WTC11 (cell line): ENCODE results near the gene GABRB2. TPM values are rescaled to one million over a fixed set of nuclear protein-coding genes. Genes with fewer than 3 reads are reported as not detected.

Experiments
- ATAC-seq: fragments of 200-7000 bp; cut with Tn5 transposase; 2 replicates; pipeline ENCODE4 v1.10.0; 2021; ENCODE audit warnings: mild to moderate bottlenecking, moderate library complexity
- CTCF ChIA-PET: fragments of 300-600 bp; sonication (Branson Sonifier 250); formaldehyde crosslinking; loops from one replicate; lab custom pipeline; 2021; ENCODE audit warnings: antibody characterized with exemption; lab: Charles Lee
- POLR2A ChIA-PET: fragments of 350-600 bp; sonication (Branson Sonifier 250); formaldehyde crosslinking; loops from one replicate; lab custom pipeline; 2021; ENCODE audit warnings: antibody characterized with exemption; lab: Charles Lee
- DNase-seq: peaks from one replicate; pipeline ENCODE4 v3.0.0; 2021; ENCODE audit warnings: low spot score
- H3K27ac Mint-ChIP-seq: 2 replicates; pipeline ENCODE4 v1.8.0; 2021; ENCODE audit warnings: mixed read lengths
- H3K27me3 Mint-ChIP-seq: 2 replicates; pipeline ENCODE4 v1.8.0; 2021; ENCODE audit warnings: low read depth, mild to moderate bottlenecking, moderate library complexity, mixed read lengths
- H3K36me3 Mint-ChIP-seq: 2 replicates; pipeline ENCODE4 v1.8.0; 2021; ENCODE audit warnings: mixed read lengths
- H3K4me1 Mint-ChIP-seq: 2 replicates; pipeline ENCODE4 v1.8.0; 2022; ENCODE audit warnings: mixed read lengths
- H3K4me3 Mint-ChIP-seq: 2 replicates; pipeline ENCODE4 v1.8.0; 2021; ENCODE audit warnings: mild to moderate bottlenecking, moderate library complexity, mixed read lengths
- H3K9me3 Mint-ChIP-seq: 2 replicates; pipeline ENCODE4 v1.8.0; 2021; ENCODE audit warnings: mixed read lengths
- EMX1 ChIP-seq: fragments of 250-450 bp; sonication (Bioruptor Pico); IDR thresholded peaks from 2 replicates; pipeline ENCODE4 v1.8.0; 2021; ENCODE audit warnings: mild to moderate bottlenecking
- GTF2I ChIP-seq: fragments of 250-450 bp; sonication (Bioruptor Pico); conservative IDR thresholded peaks from 2 replicates; pipeline ENCODE4 v1.4.0; 2021; ENCODE audit warnings: mild to moderate bottlenecking
- MXD4 ChIP-seq: fragments of 250-450 bp; sonication (Bioruptor Pico); IDR thresholded peaks from 2 replicates; pipeline ENCODE4 v1.8.0; 2021; ENCODE audit warnings: mild to moderate bottlenecking, moderate library complexity, borderline replicate concordance
- TP53 ChIP-seq: sonication (generic); formaldehyde crosslinking; IDR thresholded peaks from 2 replicates; pipeline ENCODE4 v1.8.1; 2023; ENCODE audit warnings: mild to moderate bottlenecking, missing genetic modification reagents
- ZBTB21 ChIP-seq: sonication (generic); formaldehyde crosslinking; IDR thresholded peaks from 2 replicates; pipeline ENCODE4 v1.8.1; 2023; ENCODE audit warnings: mild to moderate bottlenecking, missing genetic modification reagents, borderline replicate concordance
- ZNF263 ChIP-seq: sonication (generic); formaldehyde crosslinking; IDR thresholded peaks from 2 replicates; pipeline ENCODE4 v1.8.1; 2022; ENCODE audit warnings: low read depth, mild to moderate bottlenecking, moderate library complexity, missing genetic modification reagents
- total RNA-seq: library from RNA; stranded (reverse); gene quantifications from 3 replicates; pipeline ENCODE4 v1.2.3, GENCODE V29; 2021
- TF ChIP-seq, protein P1 (sequence below): sonication (generic); formaldehyde crosslinking; conservative IDR thresholded peaks from 2 replicates; pipeline ENCODE4 v1.8.1; 2023; ENCODE audit warnings: mild to moderate bottlenecking, low read depth, missing genetic modification reagents, moderate library complexity
- TF ChIP-seq, protein P2 (sequence below): sonication (generic); formaldehyde crosslinking; IDR thresholded peaks from 2 replicates; pipeline ENCODE4 v1.8.1; 2023; ENCODE audit warnings: mild to moderate bottlenecking, missing genetic modification reagents
- TF ChIP-seq, protein P3 (sequence below): sonication (generic); formaldehyde crosslinking; IDR thresholded peaks from 2 replicates; pipeline ENCODE4 v1.8.0; 2022; ENCODE audit warnings: mild to moderate bottlenecking, missing genetic modification reagents
- TF ChIP-seq, protein P4 (sequence below): sonication (generic); formaldehyde crosslinking; IDR thresholded peaks from 2 replicates; pipeline ENCODE4 v1.8.1; 2023; ENCODE audit warnings: mild to moderate bottlenecking, missing genetic modification reagents, borderline replicate concordance
- TF ChIP-seq, protein P5 (sequence below): sonication (generic); formaldehyde crosslinking; IDR thresholded peaks from 2 replicates; pipeline ENCODE4 v1.8.1; 2023; ENCODE audit warnings: mild to moderate bottlenecking, missing genetic modification reagents, moderate library complexity

Gene GABRB2
- total RNA-seq, 1 experiment from 2014 or later: 0.79 TPM

DNA sequence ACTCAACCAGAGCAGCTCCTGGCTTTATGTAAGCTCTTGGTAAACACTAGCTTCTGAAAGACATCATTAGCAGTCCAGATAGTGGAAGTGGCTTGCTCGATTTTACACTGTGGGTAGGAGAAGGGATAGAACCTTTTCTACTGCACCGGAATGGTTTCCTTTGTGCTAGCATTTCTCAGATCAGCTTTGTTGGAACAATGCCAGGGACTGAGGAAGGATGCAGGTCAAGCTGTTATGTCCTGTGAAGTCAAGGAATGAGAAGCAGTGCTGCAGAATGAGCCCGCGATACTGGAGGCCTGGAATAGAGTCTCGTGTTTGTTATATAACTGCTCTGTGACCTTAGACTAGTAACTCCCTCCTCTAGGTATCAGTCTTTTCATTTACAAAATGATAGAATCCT lies 233.6 kb downstream of the GABRB2 start:
- ATAC-seq (no peak), DNase-seq (no peak)
- H3K9me3 Mint-ChIP-seq: peaks cover 18% of the 10 kb centered on the region
- TF ChIP-seq ZBTB21 (no peak), GTF2I (CRISPR knock-in tag) (no peak), TP53 (CRISPR knock-in tag) (no peak), MXD4 (CRISPR knock-in tag) (no peak)
- TF ChIP-seq, protein P1, sequence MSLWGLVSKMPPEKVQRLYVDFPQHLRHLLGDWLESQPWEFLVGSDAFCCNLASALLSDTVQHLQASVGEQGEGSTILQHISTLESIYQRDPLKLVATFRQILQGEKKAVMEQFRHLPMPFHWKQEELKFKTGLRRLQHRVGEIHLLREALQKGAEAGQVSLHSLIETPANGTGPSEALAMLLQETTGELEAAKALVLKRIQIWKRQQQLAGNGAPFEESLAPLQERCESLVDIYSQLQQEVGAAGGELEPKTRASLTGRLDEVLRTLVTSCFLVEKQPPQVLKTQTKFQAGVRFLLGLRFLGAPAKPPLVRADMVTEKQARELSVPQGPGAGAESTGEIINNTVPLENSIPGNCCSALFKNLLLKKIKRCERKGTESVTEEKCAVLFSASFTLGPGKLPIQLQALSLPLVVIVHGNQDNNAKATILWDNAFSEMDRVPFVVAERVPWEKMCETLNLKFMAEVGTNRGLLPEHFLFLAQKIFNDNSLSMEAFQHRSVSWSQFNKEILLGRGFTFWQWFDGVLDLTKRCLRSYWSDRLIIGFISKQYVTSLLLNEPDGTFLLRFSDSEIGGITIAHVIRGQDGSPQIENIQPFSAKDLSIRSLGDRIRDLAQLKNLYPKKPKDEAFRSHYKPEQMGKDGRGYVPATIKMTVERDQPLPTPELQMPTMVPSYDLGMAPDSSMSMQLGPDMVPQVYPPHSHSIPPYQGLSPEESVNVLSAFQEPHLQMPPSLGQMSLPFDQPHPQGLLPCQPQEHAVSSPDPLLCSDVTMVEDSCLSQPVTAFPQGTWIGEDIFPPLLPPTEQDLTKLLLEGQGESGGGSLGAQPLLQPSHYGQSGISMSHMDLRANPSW (CRISPR knock-in tag): no peak
- TF ChIP-seq, protein P2, sequence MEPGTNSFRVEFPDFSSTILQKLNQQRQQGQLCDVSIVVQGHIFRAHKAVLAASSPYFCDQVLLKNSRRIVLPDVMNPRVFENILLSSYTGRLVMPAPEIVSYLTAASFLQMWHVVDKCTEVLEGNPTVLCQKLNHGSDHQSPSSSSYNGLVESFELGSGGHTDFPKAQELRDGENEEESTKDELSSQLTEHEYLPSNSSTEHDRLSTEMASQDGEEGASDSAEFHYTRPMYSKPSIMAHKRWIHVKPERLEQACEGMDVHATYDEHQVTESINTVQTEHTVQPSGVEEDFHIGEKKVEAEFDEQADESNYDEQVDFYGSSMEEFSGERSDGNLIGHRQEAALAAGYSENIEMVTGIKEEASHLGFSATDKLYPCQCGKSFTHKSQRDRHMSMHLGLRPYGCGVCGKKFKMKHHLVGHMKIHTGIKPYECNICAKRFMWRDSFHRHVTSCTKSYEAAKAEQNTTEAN: no peak
- no peaks in the 10 kb centered on the region; the same call in 1 of the 2 replicates for H3K36me3 Mint-ChIP-seq
- ChIA-PET POLR2A (no interaction called here), CTCF (no interaction called here)
- no peaks in the 10 kb centered on the region for H3K27me3 Mint-ChIP-seq
- no peak overlapping the region for H3K27ac Mint-ChIP-seq
- no peaks in the 10 kb centered on the region for H3K4me1 Mint-ChIP-seq
- no peak overlapping the region for H3K4me3 Mint-ChIP-seq

DNA sequence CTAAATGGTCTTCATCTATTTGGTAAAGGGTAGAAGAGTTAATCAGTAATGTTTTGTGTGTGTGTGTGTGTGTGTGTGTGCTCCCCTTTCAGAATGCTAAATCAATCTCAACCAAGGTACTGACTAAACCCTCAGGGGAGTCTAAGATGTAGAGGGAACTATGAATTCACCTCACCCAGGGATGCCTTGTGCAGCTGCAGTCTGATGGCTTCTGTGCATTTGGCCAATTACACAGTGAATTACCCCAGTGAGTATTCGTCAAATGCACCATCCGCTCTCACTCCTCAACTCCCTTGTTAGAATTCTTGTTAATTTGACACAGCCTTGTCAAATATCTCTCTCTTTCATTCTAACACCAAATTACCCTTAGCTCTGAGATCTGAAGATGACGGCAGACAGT lies 234.6 kb downstream of the GABRB2 start:
- no peaks in the 10 kb centered on the region for H3K4me1 Mint-ChIP-seq
- ATAC-seq: no peak
- H3K27ac Mint-ChIP-seq: no peak overlapping the region
- H3K9me3 Mint-ChIP-seq: peaks cover 22% of the 10 kb centered on the region
- TF ChIP-seq, protein P3, sequence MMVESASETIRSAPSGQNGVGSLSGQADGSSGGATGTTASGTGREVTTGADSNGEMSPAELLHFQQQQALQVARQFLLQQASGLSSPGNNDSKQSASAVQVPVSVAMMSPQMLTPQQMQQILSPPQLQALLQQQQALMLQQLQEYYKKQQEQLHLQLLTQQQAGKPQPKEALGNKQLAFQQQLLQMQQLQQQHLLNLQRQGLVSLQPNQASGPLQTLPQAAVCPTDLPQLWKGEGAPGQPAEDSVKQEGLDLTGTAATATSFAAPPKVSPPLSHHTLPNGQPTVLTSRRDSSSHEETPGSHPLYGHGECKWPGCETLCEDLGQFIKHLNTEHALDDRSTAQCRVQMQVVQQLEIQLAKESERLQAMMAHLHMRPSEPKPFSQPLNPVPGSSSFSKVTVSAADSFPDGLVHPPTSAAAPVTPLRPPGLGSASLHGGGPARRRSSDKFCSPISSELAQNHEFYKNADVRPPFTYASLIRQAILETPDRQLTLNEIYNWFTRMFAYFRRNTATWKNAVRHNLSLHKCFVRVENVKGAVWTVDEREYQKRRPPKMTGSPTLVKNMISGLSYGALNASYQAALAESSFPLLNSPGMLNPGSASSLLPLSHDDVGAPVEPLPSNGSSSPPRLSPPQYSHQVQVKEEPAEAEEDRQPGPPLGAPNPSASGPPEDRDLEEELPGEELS (CRISPR knock-in tag): no peak
- TF ChIP-seq ZNF263 (CRISPR knock-in tag) (no peak), EMX1 (CRISPR knock-in tag) (no peak)
- TF ChIP-seq, protein P4, sequence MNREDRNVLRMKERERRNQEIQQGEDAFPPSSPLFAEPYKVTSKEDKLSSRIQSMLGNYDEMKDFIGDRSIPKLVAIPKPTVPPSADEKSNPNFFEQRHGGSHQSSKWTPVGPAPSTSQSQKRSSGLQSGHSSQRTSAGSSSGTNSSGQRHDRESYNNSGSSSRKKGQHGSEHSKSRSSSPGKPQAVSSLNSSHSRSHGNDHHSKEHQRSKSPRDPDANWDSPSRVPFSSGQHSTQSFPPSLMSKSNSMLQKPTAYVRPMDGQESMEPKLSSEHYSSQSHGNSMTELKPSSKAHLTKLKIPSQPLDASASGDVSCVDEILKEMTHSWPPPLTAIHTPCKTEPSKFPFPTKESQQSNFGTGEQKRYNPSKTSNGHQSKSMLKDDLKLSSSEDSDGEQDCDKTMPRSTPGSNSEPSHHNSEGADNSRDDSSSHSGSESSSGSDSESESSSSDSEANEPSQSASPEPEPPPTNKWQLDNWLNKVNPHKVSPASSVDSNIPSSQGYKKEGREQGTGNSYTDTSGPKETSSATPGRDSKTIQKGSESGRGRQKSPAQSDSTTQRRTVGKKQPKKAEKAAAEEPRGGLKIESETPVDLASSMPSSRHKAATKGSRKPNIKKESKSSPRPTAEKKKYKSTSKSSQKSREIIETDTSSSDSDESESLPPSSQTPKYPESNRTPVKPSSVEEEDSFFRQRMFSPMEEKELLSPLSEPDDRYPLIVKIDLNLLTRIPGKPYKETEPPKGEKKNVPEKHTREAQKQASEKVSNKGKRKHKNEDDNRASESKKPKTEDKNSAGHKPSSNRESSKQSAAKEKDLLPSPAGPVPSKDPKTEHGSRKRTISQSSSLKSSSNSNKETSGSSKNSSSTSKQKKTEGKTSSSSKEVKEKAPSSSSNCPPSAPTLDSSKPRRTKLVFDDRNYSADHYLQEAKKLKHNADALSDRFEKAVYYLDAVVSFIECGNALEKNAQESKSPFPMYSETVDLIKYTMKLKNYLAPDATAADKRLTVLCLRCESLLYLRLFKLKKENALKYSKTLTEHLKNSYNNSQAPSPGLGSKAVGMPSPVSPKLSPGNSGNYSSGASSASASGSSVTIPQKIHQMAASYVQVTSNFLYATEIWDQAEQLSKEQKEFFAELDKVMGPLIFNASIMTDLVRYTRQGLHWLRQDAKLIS (CRISPR knock-in tag): no peak
- TF ChIP-seq, protein P5, sequence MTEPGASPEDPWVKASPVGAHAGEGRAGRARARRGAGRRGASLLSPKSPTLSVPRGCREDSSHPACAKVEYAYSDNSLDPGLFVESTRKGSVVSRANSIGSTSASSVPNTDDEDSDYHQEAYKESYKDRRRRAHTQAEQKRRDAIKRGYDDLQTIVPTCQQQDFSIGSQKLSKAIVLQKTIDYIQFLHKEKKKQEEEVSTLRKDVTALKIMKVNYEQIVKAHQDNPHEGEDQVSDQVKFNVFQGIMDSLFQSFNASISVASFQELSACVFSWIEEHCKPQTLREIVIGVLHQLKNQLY (CRISPR knock-in tag): no peak
- TF ChIP-seq, all 79 proteins: peak for 0
- no peaks in the 10 kb centered on the region for H3K27me3 Mint-ChIP-seq
- CTCF ChIA-PET: no interaction called here
- DNase-seq: no peak
- POLR2A ChIA-PET: no interaction called here
- H3K4me3 Mint-ChIP-seq: no peak overlapping the region
- peaks cover 2% of the 10 kb centered on the region; the same call in 1 of the 2 replicates for H3K36me3 Mint-ChIP-seq
